ENCODE measurements around the gene CCDC183.
"Not testable (repeated sequence)": the region's sequence is repeated elsewhere in the genome, so short reads cannot be mapped to it uniquely, and the experiment has no call there.

Gene CCDC183

GRCh38 chr9:136784249-136784996 is 11.7 kb upstream of the CCDC183 start:
- DNase-seq (ENCODE audit: extremely low read depth in 1 of 2, low read depth in 1 of 2), result no peak

- no peak for DNase-seq (ENCODE audit: extremely low read depth in 1 of 2, low read depth in 1 of 2)
Observed at GRCh38 chr9:136784997-136785361, 11.2 kb upstream of the CCDC183 start.

- DNase-seq (ENCODE audit: extremely low read depth in 1 of 2, low read depth in 1 of 2), result not testable (repeated sequence)
Observed at GRCh38 chr9:136785565-136786355, 10.4 kb upstream of the CCDC183 start.

- DNase-seq (ENCODE audit: extremely low read depth in 1 of 2, low read depth in 1 of 2), result no peak
Observed at GRCh38 chr9:136786451-136786850, 9.7 kb upstream of the CCDC183 start.

- DNase-seq (ENCODE audit: extremely low read depth in 1 of 2, low read depth in 1 of 2), result not testable (repeated sequence)
Observed at GRCh38 chr9:136786983-136787382, 9.2 kb upstream of the CCDC183 start.

- DNase-seq (ENCODE audit: extremely low read depth in 1 of 2, low read depth in 1 of 2), result peak in 1 of 2 donors; percentile 45
Observed at GRCh38 chr9:136787690-136788400, 8.3 kb upstream of the CCDC183 start.

GRCh38 chr9:136788644-136789522 is 7.3 kb upstream of the CCDC183 start:
- DNase-seq (ENCODE audit: extremely low read depth in 1 of 2, low read depth in 1 of 2), result not testable (repeated sequence)

- no peak for DNase-seq (ENCODE audit: extremely low read depth in 1 of 2, low read depth in 1 of 2)
Observed at GRCh38 chr9:136789523-136789937, 6.6 kb upstream of the CCDC183 start.

GRCh38 chr9:136790640-136791515 is 5.3 kb upstream of the CCDC183 start, which contains the start of gene TMEM141:
TMEM141 (plus strand) TSS chr9:136791344; CDS start chr9:136791371, 27 bp downstream.
- DNase-seq (ENCODE audit: extremely low read depth in 1 of 2, low read depth in 1 of 2), result peak; percentile 99 to 100

GRCh38 chr9:136791516-136792276 is 4.4 kb upstream of the CCDC183 start:
- peak in 1 of 2 donors; percentile 42 for DNase-seq (ENCODE audit: extremely low read depth in 1 of 2, low read depth in 1 of 2)

- DNase-seq (ENCODE audit: extremely low read depth in 1 of 2, low read depth in 1 of 2), result no peak
Observed at GRCh38 chr9:136792321-136793085, 3.6 kb upstream of the CCDC183 start.

GRCh38 chr9:136793086-136793946 is 2.8 kb upstream of the CCDC183 start:
- no peak for DNase-seq (ENCODE audit: extremely low read depth in 1 of 2, low read depth in 1 of 2)

- DNase-seq (ENCODE audit: extremely low read depth in 1 of 2, low read depth in 1 of 2), result no peak
Observed at GRCh38 chr9:136794281-136794999, 1.7 kb upstream of the CCDC183 start.

GRCh38 chr9:136795000-136795348 is 1.2 kb upstream of the CCDC183 start:
- no peak for DNase-seq (ENCODE audit: extremely low read depth in 1 of 2, low read depth in 1 of 2)

- DNase-seq (ENCODE audit: extremely low read depth in 1 of 2, low read depth in 1 of 2), result not testable (repeated sequence)
Observed at GRCh38 chr9:136796775-136797347, 723 bp downstream of the CCDC183 start.

- DNase-seq (ENCODE audit: extremely low read depth in 1 of 2, low read depth in 1 of 2), result no peak
Observed at GRCh38 chr9:136798708-136799078, 2.6 kb downstream of the CCDC183 start.
